SK-N-MC (cell line): ENCODE results near the gene TPPP2.
"Not testable (repeated sequence)": the region's sequence is repeated elsewhere in the genome, so short reads cannot be mapped to it uniquely, and the experiment has no call there.

ENCODE experiments used
- DNase-seq: peaks from one replicate; pipeline ENCODE4 v3.0.0-alpha.2; 2011; ENCODE audit warnings: low read depth, low spot score
- H3K27ac ChIP-seq: fragments of 200-600 bp; sonication (generic); 2 replicates; pipeline ENCODE4 v1.5.1; 2016; ENCODE audit warnings: mixed run types
- H3K36me3 ChIP-seq: fragments of 200-600 bp; sonication (generic); 2 replicates; pipeline ENCODE4 v1.6.1; 2017; ENCODE audit warnings: antibody characterized with exemption, low read length, mixed read lengths; ENCODE audit not compliant: insufficient read depth
- H3K4me3 ChIP-seq: fragments of 200-600 bp; sonication (generic); 2 replicates; pipeline ENCODE4 v1.5.1; 2016
- H3K9ac ChIP-seq: fragments of 200-600 bp; sonication (generic); 2 replicates; pipeline ENCODE4 v1.8.0; 2017; ENCODE audit warnings: mixed run types, mixed read lengths; ENCODE audit not compliant: insufficient read length
- H3K9me3 ChIP-seq: fragments of 200-600 bp; sonication (generic); 2 replicates; pipeline ENCODE4 v1.6.1; 2017; ENCODE audit warnings: low read depth, mild to moderate bottlenecking, antibody characterized with exemption, low read length, moderate library complexity, mixed read lengths
- EZH2 ChIP-seq: fragments of 200-600 bp; sonication (generic); IDR thresholded peaks from one replicate; pipeline ENCODE4 v1.6.1; 2017; ENCODE audit warnings: antibody characterized with exemption
- FOXP2 ChIP-seq: optimal IDR thresholded peaks from 2 replicates; pipeline ENCODE3; 2011; ENCODE audit warnings: mild to moderate bottlenecking, moderate library complexity; ENCODE audit not compliant: insufficient read depth; ENCODE audit errors: extremely low read length, control extremely low read depth
- POLR2AphosphoS5 ChIP-seq: IDR thresholded peaks from 2 replicates; pipeline ENCODE4 v1.6.1; 2012; ENCODE audit warnings: mild to moderate bottlenecking, low read depth, low read length, borderline replicate concordance

TPPP2 gene

DNA sequence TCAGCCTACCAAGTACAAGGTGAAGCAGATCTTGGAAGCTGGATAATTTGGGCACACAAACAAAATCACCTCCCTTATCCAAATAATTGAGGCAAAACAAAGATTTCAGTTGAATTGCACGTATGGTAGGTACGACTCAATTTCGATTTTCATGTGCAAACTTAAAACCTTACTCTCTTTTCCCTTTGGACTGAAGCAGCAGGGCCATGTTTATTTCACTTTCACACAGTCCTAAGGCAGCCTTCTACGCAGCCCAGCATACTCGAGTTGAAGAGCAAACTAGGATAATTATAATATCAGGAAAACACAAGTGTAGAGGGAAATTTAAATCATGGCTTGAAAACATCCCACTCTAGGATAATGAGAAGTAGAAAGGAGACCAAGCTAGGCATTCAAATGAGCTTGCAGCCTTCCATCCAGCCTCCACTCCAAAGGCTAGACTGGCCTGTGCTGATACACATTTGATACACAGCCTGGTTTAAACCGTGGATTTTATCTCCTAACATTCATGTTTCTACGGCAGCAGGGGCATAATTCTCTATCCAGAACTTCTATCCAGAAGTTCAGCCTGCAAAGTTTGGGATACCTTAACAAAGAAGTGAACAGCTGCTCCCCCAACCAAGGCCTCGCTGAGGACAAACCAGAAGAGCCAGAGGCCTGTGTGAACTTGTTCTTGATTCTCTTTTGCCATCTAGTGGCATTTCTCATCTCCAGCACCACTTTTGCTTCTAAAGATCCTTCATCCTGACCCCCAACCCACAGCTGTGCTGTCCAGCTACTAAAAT is 9.8 kb downstream of the TPPP2 start:
- no peak overlapping the region for H3K9ac ChIP-seq
- H3K9me3 ChIP-seq, result no peaks in the 10 kb centered on the region
- TF ChIP-seq POLR2AphosphoS5 (no peak), FOXP2 (no peak), EZH2 (no peak)
- H3K36me3 ChIP-seq, result no peaks in the 10 kb centered on the region
- H3K4me3 ChIP-seq, result no peak overlapping the region
- no peak overlapping the region for H3K27ac ChIP-seq
- no peak for DNase-seq

DNA sequence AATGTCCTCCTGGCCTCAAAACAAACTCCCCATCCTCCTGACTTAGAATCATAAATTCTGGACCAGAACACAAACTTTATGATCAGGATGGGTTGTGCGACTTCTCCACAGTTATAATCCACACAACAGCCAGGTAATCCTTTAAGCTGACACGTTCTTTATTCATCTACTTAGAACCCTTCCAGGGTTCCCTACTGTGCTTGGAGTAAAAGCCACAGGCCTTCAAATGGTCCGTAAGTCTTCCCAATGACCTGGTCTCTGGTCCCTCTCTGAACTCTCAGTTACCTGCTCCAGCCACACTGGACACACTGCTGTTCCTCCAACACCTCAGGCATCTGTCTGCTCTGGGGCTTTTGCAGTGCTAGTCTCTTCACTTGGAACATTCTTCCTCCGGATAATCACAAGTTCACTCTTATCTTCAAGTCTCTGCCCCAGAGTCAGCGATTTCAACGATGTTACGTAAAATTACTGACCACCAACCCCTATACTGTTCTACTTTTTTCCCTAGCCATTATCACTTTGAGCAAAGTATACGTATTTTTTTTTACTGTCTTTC is 10.4 kb downstream of the TPPP2 start:
- H3K36me3 ChIP-seq, result no peaks in the 10 kb centered on the region
- H3K4me3 ChIP-seq, result no peak overlapping the region
- TF ChIP-seq EZH2, result no peak
- TF ChIP-seq FOXP2, result no peak
- TF ChIP-seq POLR2AphosphoS5, result no peak
- H3K27ac ChIP-seq, result no peak overlapping the region
- no peak for DNase-seq
- no peaks in the 10 kb centered on the region for H3K9me3 ChIP-seq
- H3K9ac ChIP-seq, result no peak overlapping the region

- not testable (repeated sequence) for H3K27ac ChIP-seq, H3K36me3 ChIP-seq, H3K9me3 ChIP-seq, DNase-seq, H3K4me3 ChIP-seq, H3K9ac ChIP-seq
Measured at GRCh38 chr14:21040941-21041340, 10.9 kb downstream of the TPPP2 start.

- H3K27ac ChIP-seq, result no peak within 1 kb of the TSS
- no peaks in the 10 kb centered on the region for H3K36me3 ChIP-seq
- no peak for TF ChIP-seq EZH2
- TF ChIP-seq FOXP2, result no peak
- TF ChIP-seq POLR2AphosphoS5, result no peak
Measured at GRCh38 chr14:21041676-21042433, 11.8 kb downstream of the TPPP2 start, which contains the start of gene RNASE7. TSS of gene RNASE7 (plus strand) at chr14:21042362. CDS start at chr14:21042993, 631 bp downstream.

DNA sequence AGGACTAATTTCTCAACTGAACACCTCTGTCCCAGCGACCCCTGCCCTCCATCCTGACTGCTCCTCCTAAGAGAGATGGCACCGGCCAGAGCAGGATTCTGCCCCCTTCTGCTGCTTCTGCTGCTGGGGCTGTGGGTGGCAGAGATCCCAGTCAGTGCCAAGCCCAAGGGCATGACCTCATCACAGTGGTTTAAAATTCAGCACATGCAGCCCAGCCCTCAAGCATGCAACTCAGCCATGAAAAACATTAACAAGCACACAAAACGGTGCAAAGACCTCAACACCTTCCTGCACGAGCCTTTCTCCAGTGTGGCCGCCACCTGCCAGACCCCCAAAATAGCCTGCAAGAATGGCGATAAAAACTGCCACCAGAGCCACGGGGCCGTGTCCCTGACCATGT is 12.9 kb downstream of the TPPP2 start:
- Histone ChIP-seq H3K36me3 (no peaks in the 10 kb centered on the region), H3K4me3 (no peak overlapping the region), H3K9me3 (no peaks in the 10 kb centered on the region), H3K9ac (no peak overlapping the region), H3K27ac (no peak overlapping the region)
- TF ChIP-seq POLR2AphosphoS5 (no peak), FOXP2 (no peak), EZH2 (no peak)
- no peak for DNase-seq

More at GRCh38 chr14:21041676-21042433, 11.8 kb downstream of the TPPP2 start, which contains the start of gene RNASE7:
- H3K9me3 ChIP-seq, result no peaks in the 10 kb centered on the region
- H3K4me3 ChIP-seq, result no peak within 1 kb of the TSS
- no peak within 1 kb of the TSS for H3K9ac ChIP-seq
- DNase-seq, result no peak

GRCh38 chr14:21043387-21043973 is 13.5 kb downstream of the TPPP2 start:
- H3K36me3 ChIP-seq, result no peaks in the 10 kb centered on the region
- H3K9ac ChIP-seq, result no peak overlapping the region
- H3K4me3 ChIP-seq, result no peak overlapping the region
- no peak for DNase-seq
- no peak overlapping the region for H3K27ac ChIP-seq
- TF ChIP-seq EZH2 (no peak), POLR2AphosphoS5 (no peak), FOXP2 (no peak)
- H3K9me3 ChIP-seq, result no peaks in the 10 kb centered on the region

- H3K36me3 ChIP-seq, result no peaks in the 10 kb centered on the region
- no peak overlapping the region for H3K4me3 ChIP-seq
- no peak overlapping the region for H3K27ac ChIP-seq
- no peaks in the 10 kb centered on the region for H3K9me3 ChIP-seq
- no peak for TF ChIP-seq EZH2
- no peak for TF ChIP-seq POLR2AphosphoS5
- no peak for TF ChIP-seq FOXP2
- no peak overlapping the region for H3K9ac ChIP-seq
- no peak for DNase-seq
Measured at GRCh38 chr14:21043974-21044618, 14.1 kb downstream of the TPPP2 start.

- TF ChIP-seq FOXP2, result no peak
- no peak for TF ChIP-seq POLR2AphosphoS5
- TF ChIP-seq EZH2, result no peak
- H3K9ac ChIP-seq, result no peak overlapping the region
- no peak for DNase-seq
- no peaks in the 10 kb centered on the region for H3K9me3 ChIP-seq
- H3K4me3 ChIP-seq, result no peak overlapping the region
- H3K36me3 ChIP-seq, result no peaks in the 10 kb centered on the region
- H3K27ac ChIP-seq, result no peak overlapping the region
Measured at GRCh38 chr14:21047378-21047781, 17.4 kb downstream of the TPPP2 start.
